Measurements from ENCODE around the gene PIK3AP1. TPM values are rescaled to one million over a fixed set of nuclear protein-coding genes. Genes with fewer than 3 reads are reported as not detected.

PIK3AP1 gene
- total RNA-seq, 4 donors from 2014 or later: 3.1 to 15.5 (median 5.5) TPM

DNA sequence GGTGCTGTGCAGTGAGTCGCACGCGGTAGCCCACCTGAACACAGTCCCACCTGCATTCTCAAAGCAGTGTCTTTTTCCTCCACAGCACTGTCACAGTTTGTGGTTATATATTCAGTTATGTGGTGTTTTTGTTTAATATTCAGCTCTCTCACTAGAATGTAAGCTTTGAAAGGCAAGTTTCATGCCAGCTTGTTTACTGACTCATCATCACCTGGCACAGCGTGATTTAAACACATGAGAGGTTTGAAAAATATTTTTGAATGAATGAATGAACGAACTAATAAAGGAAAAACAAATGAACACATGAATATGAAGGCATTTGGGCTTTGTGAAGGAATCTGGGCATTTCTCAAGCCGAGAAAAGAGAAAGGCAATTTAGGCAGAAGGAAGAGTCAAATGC lies 81.6 kb downstream of the PIK3AP1 start:
- ATAC-seq: no peak
- Histone ChIP-seq H3K36me3 (no peaks in the 10 kb centered on the region), H3K27ac (no peak overlapping the region), H3K27me3 (no peaks in the 10 kb centered on the region), H3K4me1 (no peaks in the 10 kb centered on the region), H3K9me3 (no peaks in the 10 kb centered on the region), H3K4me3 (no peak overlapping the region)
- 82% methylated on average over 6 of the region's 6 CpGs for WGBS, 2 donors (ENCODE audit: low coverage in 1 of 2)
- TF ChIP-seq EP300 (IDR thresholded peaks at IDR 0.05) (no peak), POLR2AphosphoS5 (IDR thresholded peaks at IDR 0.05) (no peak), POLR2A (IDR thresholded peaks at IDR 0.05) (no peak)
- TF ChIP-seq, protein P1, sequence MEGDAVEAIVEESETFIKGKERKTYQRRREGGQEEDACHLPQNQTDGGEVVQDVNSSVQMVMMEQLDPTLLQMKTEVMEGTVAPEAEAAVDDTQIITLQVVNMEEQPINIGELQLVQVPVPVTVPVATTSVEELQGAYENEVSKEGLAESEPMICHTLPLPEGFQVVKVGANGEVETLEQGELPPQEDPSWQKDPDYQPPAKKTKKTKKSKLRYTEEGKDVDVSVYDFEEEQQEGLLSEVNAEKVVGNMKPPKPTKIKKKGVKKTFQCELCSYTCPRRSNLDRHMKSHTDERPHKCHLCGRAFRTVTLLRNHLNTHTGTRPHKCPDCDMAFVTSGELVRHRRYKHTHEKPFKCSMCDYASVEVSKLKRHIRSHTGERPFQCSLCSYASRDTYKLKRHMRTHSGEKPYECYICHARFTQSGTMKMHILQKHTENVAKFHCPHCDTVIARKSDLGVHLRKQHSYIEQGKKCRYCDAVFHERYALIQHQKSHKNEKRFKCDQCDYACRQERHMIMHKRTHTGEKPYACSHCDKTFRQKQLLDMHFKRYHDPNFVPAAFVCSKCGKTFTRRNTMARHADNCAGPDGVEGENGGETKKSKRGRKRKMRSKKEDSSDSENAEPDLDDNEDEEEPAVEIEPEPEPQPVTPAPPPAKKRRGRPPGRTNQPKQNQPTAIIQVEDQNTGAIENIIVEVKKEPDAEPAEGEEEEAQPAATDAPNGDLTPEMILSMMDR (IDR thresholded peaks at IDR 0.05): no peak

DNA sequence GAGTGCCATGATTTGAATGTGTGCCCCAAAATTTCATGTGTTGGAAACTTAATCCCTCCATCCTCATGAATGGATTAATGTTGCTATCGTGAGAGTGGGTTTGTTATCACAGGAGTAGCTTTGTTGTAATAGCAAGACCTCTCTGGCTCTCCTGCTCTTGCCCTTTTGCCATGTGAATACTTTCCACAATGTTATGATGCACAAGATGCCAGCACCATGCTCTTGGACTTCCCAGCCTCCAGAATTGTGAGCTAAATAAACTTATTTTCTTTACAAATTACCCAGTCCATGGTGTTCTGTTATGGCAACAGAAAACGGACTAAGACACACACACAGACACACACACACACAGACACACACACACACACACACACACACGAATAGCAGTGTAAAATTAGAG lies 82.2 kb downstream of the PIK3AP1 start:
- no peak for TF ChIP-seq EP300 (IDR thresholded peaks at IDR 0.05)
- no peak for TF ChIP-seq POLR2A (IDR thresholded peaks at IDR 0.05)
- TF ChIP-seq, protein P1 (IDR thresholded peaks at IDR 0.05): no peak
- TF ChIP-seq POLR2AphosphoS5 (IDR thresholded peaks at IDR 0.05): no peak
- H3K36me3 ChIP-seq: no peaks in the 10 kb centered on the region
- H3K27ac ChIP-seq: no peak overlapping the region
- no peak for ATAC-seq
- H3K4me1 ChIP-seq: peaks cover 0 to 5% (median 0%) of the 10 kb centered on the region in 3 donors
- H3K4me3 ChIP-seq: no peak overlapping the region
- no peaks in the 10 kb centered on the region for H3K9me3 ChIP-seq
- WGBS, 2 donors (ENCODE audit: low coverage in 1 of 2): 71 to 90% methylated on average over 1 to 2 of the region's 3 CpGs
- no peaks in the 10 kb centered on the region for H3K27me3 ChIP-seq

DNA sequence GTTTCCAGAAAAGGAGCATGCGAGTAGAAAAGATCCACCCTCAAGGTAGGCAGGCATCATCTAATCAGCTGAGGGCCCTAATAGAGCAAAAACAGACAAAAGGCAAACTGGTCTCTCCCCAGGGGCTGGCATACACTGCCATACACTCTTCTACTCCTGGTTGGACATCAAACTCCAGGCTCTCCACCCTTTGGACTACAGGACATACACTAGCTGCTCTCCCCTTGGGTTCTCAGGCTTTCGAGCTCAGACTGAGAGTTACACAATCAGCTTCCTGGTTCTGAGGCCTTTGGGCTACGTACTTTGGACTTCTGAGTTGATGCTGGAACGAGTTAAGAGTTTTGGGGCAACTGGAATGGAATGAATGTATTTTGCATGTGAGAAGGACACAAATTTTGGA lies 82.6 kb downstream of the PIK3AP1 start:
- H3K27ac ChIP-seq: no peak overlapping the region
- no peaks in the 10 kb centered on the region for H3K27me3 ChIP-seq
- no peaks in the 10 kb centered on the region for H3K9me3 ChIP-seq
- ATAC-seq: no peak
- H3K4me3 ChIP-seq: no peak overlapping the region
- H3K36me3 ChIP-seq: no peaks in the 10 kb centered on the region
- 95 to 100% methylated on average over 1 to 4 of the region's 4 CpGs for WGBS, 2 donors (ENCODE audit: low coverage in 1 of 2)
- peaks cover 0 to 9% (median 0%) of the 10 kb centered on the region in 3 donors for H3K4me1 ChIP-seq
- TF ChIP-seq POLR2A (IDR thresholded peaks at IDR 0.05) (no peak), EP300 (IDR thresholded peaks at IDR 0.05) (no peak), POLR2AphosphoS5 (IDR thresholded peaks at IDR 0.05) (no peak)
- TF ChIP-seq, protein P1 (IDR thresholded peaks at IDR 0.05): no peak

DNA sequence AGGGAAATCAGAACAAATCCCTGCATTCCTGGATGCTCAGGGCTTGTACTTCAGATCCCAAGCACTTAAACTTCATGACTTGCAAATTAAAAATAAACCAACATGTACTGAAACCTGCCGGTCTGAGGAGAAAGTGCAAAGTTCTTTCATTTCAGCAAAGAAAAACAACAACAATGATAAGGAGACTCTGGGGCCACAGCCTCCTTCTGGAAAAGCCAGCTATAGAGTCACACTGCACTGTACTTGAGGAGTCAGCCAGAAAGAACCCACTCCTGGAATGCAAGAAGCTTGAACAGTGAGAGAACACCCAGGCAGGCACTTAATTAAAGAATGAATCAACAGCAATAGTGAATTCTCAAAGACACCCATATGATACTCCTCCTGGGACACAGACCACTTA lies 83.8 kb downstream of the PIK3AP1 start:
- H3K4me1 ChIP-seq: peaks cover 0 to 9% (median 0%) of the 10 kb centered on the region in 3 donors

More for the DNA sequence above, 83.8 kb downstream of the PIK3AP1 start:
- Histone ChIP-seq H3K4me3 (no peak overlapping the region), H3K27me3 (no peaks in the 10 kb centered on the region), H3K27ac (no peak overlapping the region), H3K36me3 (no peaks in the 10 kb centered on the region), H3K9me3 (no peaks in the 10 kb centered on the region)
- 35% methylated on average over 1 of the region's 1 CpG; no CpG with 5 or more reads in 1 of the 2 donors for WGBS, 2 donors (ENCODE audit: low coverage in 1 of 2)
- ATAC-seq: no peak
- TF ChIP-seq POLR2A (IDR thresholded peaks at IDR 0.05) (no peak), POLR2AphosphoS5 (IDR thresholded peaks at IDR 0.05) (no peak), EP300 (IDR thresholded peaks at IDR 0.05) (no peak)
- TF ChIP-seq, protein P1 (IDR thresholded peaks at IDR 0.05): no peak

Measured in gastroesophageal sphincter (tissue), 4 donors.